K562 (cell line): ENCODE data around the gene LAMA3. TPM values are rescaled to one million over a fixed set of nuclear protein-coding genes. Genes with fewer than 3 reads are reported as not detected.

Experiments used
- ATAC-seq: fragments of 200-7000 bp; cut with Tn5 transposase; 3 replicates; pipeline ENCODE4 v1.9.1; 2020; ENCODE audit warnings: moderate library complexity
- BruUV-seq: library from RNA; stranded (reverse); fragments of 400-500 nt; replicated peaks from 2 replicates; lab custom pipeline; 2021; lab: Mats Ljungman, UMichigan
- CTCF ChIA-PET: fragments of 300-600 bp; formaldehyde crosslinking; extraction: SDS; loops from one replicate; lab custom pipeline; 2021; ENCODE audit warnings: low intra/inter-chr PET ratio; lab: Yijun Ruan, JAX
- POLR2A ChIA-PET: fragments of 300-600, 350-650 bp; sonication (Branson Sonifier 250); formaldehyde crosslinking; extraction: SDS; loops from one replicate; lab custom pipeline; 2021; ENCODE audit warnings: antibody characterized with exemption, inconsistent platforms; lab: Yijun Ruan, JAX
- DNase-seq, 4 experiments: peaks; one replicate each; pipeline versions ENCODE4 v3.0.0 to v3.0.0-alpha.2; 2011 to 2018; ENCODE audit warnings: low spot score in 3 of 4, mixed read lengths in 3 of 4; ENCODE audit errors: extremely low read depth in 1 of 4
- FAIRE-seq: peaks from 2 replicates; lab custom pipeline; 2011; peaks lifted over from hg19 to GRCh38; lab: Jason Lieb, UNC
- H2AFZ ChIP-seq: 2 replicates; pipeline ENCODE4 v1.6.0; 2011; ENCODE audit warnings: low read depth, low read length, control low read depth, inconsistent platforms
- H3K27ac ChIP-seq: fragments of 200-600 bp; 3 replicates; pipeline ENCODE4 v1.8.0; 2011; ENCODE audit warnings: low read depth, mild to moderate bottlenecking, control low read depth, inconsistent platforms, low read length, moderate library complexity, mixed read lengths; ENCODE audit errors: extremely low read depth
- H3K27me3 ChIP-seq, 2 experiments: fragments of 300-600 bp in 1 of 2; 2 replicates in 1 of 2; 3 replicates in 1 of 2; pipeline versions ENCODE4 v1.6.0 to v1.8.0; 2011; ENCODE audit warnings: inconsistent platforms in 2 of 2, low read length in 2 of 2, mild to moderate bottlenecking in 1 of 2, mixed read lengths in 1 of 2, moderate library complexity in 1 of 2; ENCODE audit not compliant: control insufficient read depth in 2 of 2, insufficient read depth in 2 of 2
- H3K36me3 ChIP-seq: fragments of 300-600 bp; 3 replicates; pipeline ENCODE4 v1.8.0; 2011; ENCODE audit warnings: mild to moderate bottlenecking, low read length, inconsistent platforms; ENCODE audit not compliant: control insufficient read depth, insufficient read depth
- H3K4me1 ChIP-seq, 2 experiments: fragments of 200-600 bp in 1 of 2; replicated peaks in 1 of 2; 2 replicates in 1 of 2; 3 replicates in 1 of 2; pipeline versions ENCODE4 v1.5.1 to v1.8.0; 2011; ENCODE audit warnings: inconsistent platforms in 2 of 2, low read length in 2 of 2, mild to moderate bottlenecking in 1 of 2, mixed read lengths in 1 of 2, moderate library complexity in 1 of 2; ENCODE audit not compliant: control insufficient read depth in 2 of 2, insufficient read depth in 2 of 2
- H3K4me2 ChIP-seq: 2 replicates; pipeline ENCODE4 v1.6.1; 2011; ENCODE audit warnings: low read length, control low read depth, inconsistent platforms, mixed read lengths; ENCODE audit not compliant: insufficient read depth
- H3K4me3 ChIP-seq: fragments of 200-600 bp; sonication (generic), shearing (Covaris generic); 2 replicates; pipeline ENCODE4 v1.5.1; 2016; ENCODE audit warnings: control low read depth, inconsistent platforms
- H3K79me2 ChIP-seq: fragments of 200-600 bp; 3 replicates; pipeline ENCODE4 v1.8.0; 2011; ENCODE audit warnings: low read length, inconsistent platforms; ENCODE audit not compliant: control insufficient read depth, insufficient read depth
- H3K9ac ChIP-seq, 2 experiments: 2 replicates each; pipeline versions ENCODE4 v1.6.0 to v1.6.1; 2011; ENCODE audit warnings: low read depth in 2 of 2, low read length in 2 of 2, control low read depth in 1 of 2, inconsistent platforms in 1 of 2, mild to moderate bottlenecking in 1 of 2, mixed read lengths in 1 of 2; ENCODE audit not compliant: insufficient read depth in 1 of 2
- H3K9me1 ChIP-seq: one replicate; pipeline ENCODE4 v1.6.0; 2011; ENCODE audit warnings: inconsistent platforms, mild to moderate bottlenecking, low read length, moderate library complexity; ENCODE audit not compliant: control insufficient read depth, insufficient read depth
- H3K9me3 ChIP-seq: replicated peaks from 2 replicates; pipeline ENCODE4 v1.5.1; 2011; ENCODE audit warnings: low read depth, low read length, inconsistent platforms; ENCODE audit not compliant: control insufficient read depth, insufficient read depth
- H4K20me1 ChIP-seq: replicated peaks from 2 replicates; pipeline ENCODE4 v1.6.1; 2011; ENCODE audit warnings: low read length, inconsistent platforms, mixed read lengths; ENCODE audit not compliant: control insufficient read depth, insufficient read depth
- ATF1 ChIP-seq, 2 experiments: fragments of 450-650 bp in 1 of 2; IDR thresholded peaks; 2 replicates each; pipeline ENCODE4 v1.6.1; 2016; ENCODE audit warnings: missing compliant biosample characterization in 1 of 2, missing genetic modification characterization in 1 of 2
- CEBPB ChIP-seq: fragments of 450-650 bp; IDR thresholded peaks from 2 replicates; pipeline ENCODE4 v1.6.1; 2016; ENCODE audit warnings: missing genetic modification characterization, missing compliant biosample characterization
- JUND ChIP-seq, 2 experiments: IDR thresholded peaks; 2 replicates in 1 of 2; 3 replicates in 1 of 2; pipeline ENCODE4 v1.6.1; 2011; ENCODE audit warnings: borderline replicate concordance in 2 of 2, low read depth in 2 of 2, low read length in 2 of 2, improper control_type of control experiment in 1 of 2, missing biosample characterization in 1 of 2, missing genetic modification characterization in 1 of 2, missing genetic modification reagents in 1 of 2
- MAFG ChIP-seq: fragments of 450-650 bp; conservative IDR thresholded peaks from 2 replicates; pipeline ENCODE4 v1.6.1; 2016; ENCODE audit warnings: missing genetic modification characterization, missing compliant biosample characterization
- MBD2 ChIP-seq: sonication (generic); IDR thresholded peaks from 2 replicates; pipeline ENCODE4 v1.6.1; 2016; ENCODE audit warnings: low read depth, borderline replicate concordance
- POLR2AphosphoS2 ChIP-seq: IDR thresholded peaks from 2 replicates; pipeline ENCODE4 v1.6.1; 2012; ENCODE audit warnings: low read length, improper control_type of control experiment
- POLR3A ChIP-seq: IDR thresholded peaks from 2 replicates; pipeline ENCODE4 v1.6.1; 2011; ENCODE audit warnings: borderline replicate concordance, mild to moderate bottlenecking, moderate library complexity; ENCODE audit not compliant: insufficient read length, insufficient read depth; ENCODE audit errors: extremely low read depth
- STAG1 ChIP-seq: sonication (generic); formaldehyde crosslinking; IDR thresholded peaks from 2 replicates; pipeline ENCODE4 v1.5.0; 2020; ENCODE audit warnings: missing genetic modification reagents, borderline replicate concordance
- THRB ChIP-seq: fragments of 450-650 bp; formaldehyde crosslinking; conservative IDR thresholded peaks from 2 replicates; pipeline ENCODE4 v1.4.0; 2022; ENCODE audit warnings: mild to moderate bottlenecking, missing genetic modification characterization
- USF1 ChIP-seq: sonication (generic); formaldehyde crosslinking; IDR thresholded peaks from 2 replicates; pipeline ENCODE4 v1.9.0; 2022; ENCODE audit warnings: mild to moderate bottlenecking, missing genetic modification reagents
- ZNF395 ChIP-seq: fragments of 200-800 bp; sonication (Bioruptor generic); IDR thresholded peaks from 2 replicates; pipeline ENCODE4 v1.6.1; 2017; ENCODE audit warnings: missing genetic modification characterization, missing compliant biosample characterization
- WGBS: fragments of 100-300 bp; shearing (Covaris generic); methylation state at CpG from one replicate; pipeline ENCODE4 v1.1.6; 2016; ENCODE audit warnings: low coverage, mixed read lengths; ENCODE audit not compliant: insufficient coverage; ENCODE audit errors: missing lambda C conversion rate; 5-methylcytosine and 5-hydroxymethylcytosine counted together
- in situ Hi-C: fragments of 300-500 bp; cut with MboI; formaldehyde crosslinking; loops from 4 replicates; pipeline ENCODE4 v1.15.0; 2018; ENCODE audit warnings: inconsistent platforms, mixed read lengths
- intact Hi-C: fragments of 100-400 bp; cut with micrococcal nuclease; formaldehyde crosslinking; loops from 2 replicates; pipeline ENCODE4 v1.14.2; 2022
- polyA plus RNA-seq, 8 experiments: library from polyadenylated mRNA; depleted of rRNA in 4 of 8; stranded (reverse) in 5 of 8; unstranded in 3 of 8; fragments of >200 nt; fragmentation: Nextera tagmentation in 2 of 8; fragmentation: Illumina TruSeq in 1 of 8; extraction: Ambion mirVana in 2 of 8; extraction: Trizol in 1 of 8; gene quantifications; 2 replicates each; pipeline versions ENCODE4 v1.2.1 to v1.2.3, GENCODE V29; 2011 to 2014; ENCODE audit warnings: inconsistent platforms in 1 of 8, missing spikeins in 1 of 8
- total RNA-seq, 7 experiments: library from RNA; depleted of rRNA in 6 of 7; stranded (reverse); fragments of >200 nt in 6 of 7; fragmentation: Illumina TruSeq in 2 of 7; extraction: Trizol in 2 of 7; gene quantifications; 2 replicates each; pipeline versions ENCODE4 v1.2.1 to v1.2.3, GENCODE V29; 2011 to 2021; ENCODE audit warnings: low replicate concordance in 1 of 7

LAMA3 gene
- total and polyA plus RNA-seq, 9 of the 15 experiments (the other 6 are each of a cell fraction or from before 2014, with no cell fraction given), result 0.07 TPM; not detected in 8

GRCh38 chr18:23855721-23856120, 166.5 kb downstream of the LAMA3 start:
- Histone ChIP-seq H3K9me1 (no peaks in the 10 kb centered on the region), H3K36me3 (no peaks in the 10 kb centered on the region), H3K79me2 (no peaks in the 10 kb centered on the region), H3K27me3 (peaks cover 0 to 23% of the 10 kb centered on the region in 2 experiments; a peak in 2 of 5 replicates), H4K20me1 (no peaks in the 10 kb centered on the region), H3K4me1 (no peaks in the 10 kb centered on the region), H3K9me3 (no peaks in the 10 kb centered on the region), H3K9ac (no peak overlapping the region), H3K4me2 (no peak overlapping the region), H2AFZ (no peak overlapping the region), H3K4me3 (no peak overlapping the region), H3K27ac (no peak overlapping the region)
- TF ChIP-seq MAFG (tag) (peak; percentile 27; the same call in 1 of the 2 replicates), POLR2AphosphoS2 (no peak)
- no TSS peak for BruUV-seq
- DNase-seq, result no peak
- in situ Hi-C loops (no loop called here), intact Hi-C loops (no loop called here)
- WGBS, result 3% methylated on average over 5 of the region's 5 CpGs
- no peak for ATAC-seq
- ChIA-PET POLR2A (no interaction called here), CTCF (no interaction called here)
- no peak for FAIRE-seq

GRCh38 chr18:23856466-23857163, 167.4 kb downstream of the LAMA3 start:
- no peaks in the 10 kb centered on the region for H4K20me1 ChIP-seq
- WGBS, result 6% methylated on average over 5 of the region's 5 CpGs
- H3K79me2 ChIP-seq, result no peaks in the 10 kb centered on the region
- POLR2A ChIA-PET, result no interaction called here
- no peak overlapping the region for H3K27ac ChIP-seq
- H3K9me3 ChIP-seq, result no peaks in the 10 kb centered on the region
- CTCF ChIA-PET, result no interaction called here
- no peak overlapping the region for H2AFZ ChIP-seq
- no peaks in the 10 kb centered on the region for H3K36me3 ChIP-seq
- intact Hi-C loops, result no loop called here
- H3K9me1 ChIP-seq, result no peaks in the 10 kb centered on the region
- H3K4me1 ChIP-seq, result no peaks in the 10 kb centered on the region
- in situ Hi-C loops, result no loop called here
- no peak overlapping the region for H3K4me3 ChIP-seq
- H3K9ac ChIP-seq, result no peak overlapping the region
- H3K4me2 ChIP-seq, result no peak overlapping the region
- no TSS peak for BruUV-seq
- DNase-seq, result no peak
- FAIRE-seq, result no peak
- peaks cover 0 to 25% of the 10 kb centered on the region in 2 experiments; a peak in 2 of 5 replicates for H3K27me3 ChIP-seq
- ATAC-seq, result no peak
- TF ChIP-seq MBD2, result no peak
- no peak for TF ChIP-seq USF1 (CRISPR knock-in tag)
- no peak for TF ChIP-seq ZNF395 (CRISPR knock-in tag)
- no peak for TF ChIP-seq ATF1 (CRISPR knock-in tag; IDR thresholded peaks at IDR 0.05)
- no peak for TF ChIP-seq ATF1 (tag; IDR thresholded peaks at IDR 0.05)
- TF ChIP-seq JUND (IDR thresholded peaks at IDR 0.05; ENCODE audit: borderline replicate concordance, low read depth, low read length), result no peak
- TF ChIP-seq JUND (tag; IDR thresholded peaks at IDR 0.05; ENCODE audit: borderline replicate concordance, low read depth, low read length), result no peak
- no peak for TF ChIP-seq CEBPB (tag)
- TF ChIP-seq POLR3A, result no peak
- TF ChIP-seq THRB (CRISPR knock-in tag), result no peak
- no peak for TF ChIP-seq STAG1
